Epidermal melanocyte (primary cell): ENCODE measurements around the gene CABCOCO1.

Experiments
- DNase-seq: peaks from one replicate; pipeline ENCODE4 v3.0.0; 2011; ENCODE audit warnings: low spot score; ENCODE audit not compliant: insufficient read length

Gene CABCOCO1

DNA sequence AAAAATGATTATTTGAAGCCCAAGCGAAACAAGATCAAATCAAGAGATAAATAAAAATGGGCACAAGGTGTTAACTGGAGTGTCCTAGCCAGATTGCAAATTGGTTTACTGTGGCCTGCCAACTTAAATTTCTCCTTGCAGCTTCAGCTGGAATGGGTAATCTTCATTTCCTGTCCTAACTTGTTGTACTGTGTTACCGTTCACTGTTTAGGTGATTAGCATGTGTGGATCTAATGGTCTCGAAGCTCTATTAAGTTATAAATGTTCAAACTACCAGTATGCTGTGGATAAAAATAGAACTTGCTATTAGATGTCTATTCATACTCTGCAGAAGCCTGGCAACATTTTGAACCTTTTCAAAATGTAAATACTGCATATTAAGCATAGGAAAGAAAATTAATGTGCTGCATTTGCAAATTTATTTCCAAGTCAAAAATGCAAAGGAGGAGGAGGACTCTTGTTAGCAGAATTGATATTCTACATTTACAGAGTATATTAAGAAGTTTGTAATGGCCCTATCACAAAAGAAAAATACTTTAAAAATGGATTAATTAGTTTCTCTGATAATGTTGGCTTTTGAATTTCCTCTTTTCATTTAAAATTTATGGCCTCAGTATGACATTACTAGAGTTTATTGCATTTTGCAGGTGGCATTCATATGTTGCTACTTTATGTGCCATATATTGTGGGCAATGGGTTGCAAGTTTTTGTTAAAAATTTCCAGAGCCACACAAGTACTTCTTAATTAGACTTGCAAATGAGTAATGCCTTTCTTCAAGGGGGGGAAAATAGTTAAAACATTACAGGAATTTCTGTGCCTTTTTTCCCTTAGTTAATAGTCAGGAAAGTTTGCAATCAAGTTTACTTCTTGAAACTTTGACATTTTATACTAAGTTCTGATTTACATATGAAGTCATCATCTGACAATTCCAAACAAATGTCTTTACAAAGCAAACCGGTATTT lies 92.1 kb downstream of the CABCOCO1 start:
- no peak for DNase-seq

DNA sequence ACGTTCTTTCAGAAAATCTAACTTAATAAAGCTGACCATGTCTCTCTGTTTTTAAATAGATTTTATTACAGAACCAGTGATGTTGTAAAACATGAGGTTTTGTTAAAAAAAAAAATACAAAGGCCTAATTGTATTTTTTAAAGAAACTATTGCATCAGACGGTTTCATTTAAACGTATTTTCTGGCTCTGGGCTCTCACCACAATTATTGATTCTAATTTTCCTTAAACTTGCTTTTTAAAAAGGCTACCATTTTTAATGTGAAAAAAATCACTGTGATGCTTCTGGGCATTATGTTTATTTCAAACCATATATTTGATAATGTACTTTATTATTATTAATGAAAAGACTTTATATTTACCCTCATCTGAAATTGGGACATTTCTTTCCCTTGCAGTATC lies 94.3 kb downstream of the CABCOCO1 start:
- DNase-seq: no peak

DNA sequence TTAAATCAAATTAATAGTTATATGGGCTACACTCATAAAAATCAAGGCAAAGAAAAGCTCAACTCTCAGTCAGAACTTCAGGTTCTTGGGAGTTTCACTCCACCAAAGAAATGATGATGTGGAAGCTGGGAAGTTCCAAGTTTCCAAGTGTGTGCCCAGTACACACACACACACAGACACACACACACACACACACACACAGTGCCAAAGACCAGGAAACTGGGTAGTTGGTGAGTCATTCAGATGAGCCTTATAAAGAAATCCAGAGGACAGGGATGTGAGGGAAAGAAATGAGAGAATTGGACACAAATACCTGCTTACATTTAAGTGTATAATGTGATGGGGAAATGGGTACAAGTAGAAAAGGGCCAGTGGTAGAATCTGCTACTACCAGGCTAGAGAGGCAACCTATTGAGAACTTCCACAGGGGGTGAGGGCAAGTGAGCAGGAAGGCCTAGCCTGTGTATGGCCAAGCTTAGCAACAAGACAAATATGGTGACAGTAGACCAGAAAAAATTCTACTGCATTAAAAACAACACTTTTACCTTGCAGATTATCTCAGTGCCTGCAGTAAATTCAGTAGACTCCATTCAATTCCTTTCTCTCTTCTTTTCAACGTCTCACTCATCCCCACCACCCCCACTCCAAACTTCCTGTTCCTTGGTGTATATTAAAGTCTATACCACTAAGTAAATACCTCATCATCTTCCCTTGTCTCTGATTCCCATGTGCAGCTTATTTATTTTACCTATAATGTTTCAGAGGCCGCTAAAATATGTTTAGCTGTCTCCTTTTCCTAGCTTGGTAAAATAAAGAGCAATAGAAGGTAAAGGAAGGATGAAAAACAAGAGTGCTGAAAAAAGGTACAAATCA lies 95.0 kb downstream of the CABCOCO1 start:
- no peak for DNase-seq

DNA sequence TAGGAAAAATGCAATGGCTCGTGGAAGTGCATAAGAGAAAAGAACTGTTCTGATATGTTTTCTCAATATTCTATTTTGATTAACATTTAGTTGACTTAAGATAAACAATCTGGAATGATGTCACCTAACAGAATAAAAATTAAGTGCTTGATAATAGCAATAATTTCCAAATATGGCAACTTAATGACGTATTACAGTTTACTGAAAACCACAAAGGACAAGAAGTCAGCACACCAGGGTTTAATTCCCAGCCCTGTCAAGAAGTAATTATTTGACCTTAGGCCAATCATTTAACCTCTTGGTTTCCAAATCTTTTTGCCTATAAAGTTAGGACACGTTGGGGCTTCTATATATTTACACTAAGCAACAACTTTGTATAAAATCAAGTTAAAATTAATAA lies 95.7 kb downstream of the CABCOCO1 start:
- DNase-seq: no peak

DNA sequence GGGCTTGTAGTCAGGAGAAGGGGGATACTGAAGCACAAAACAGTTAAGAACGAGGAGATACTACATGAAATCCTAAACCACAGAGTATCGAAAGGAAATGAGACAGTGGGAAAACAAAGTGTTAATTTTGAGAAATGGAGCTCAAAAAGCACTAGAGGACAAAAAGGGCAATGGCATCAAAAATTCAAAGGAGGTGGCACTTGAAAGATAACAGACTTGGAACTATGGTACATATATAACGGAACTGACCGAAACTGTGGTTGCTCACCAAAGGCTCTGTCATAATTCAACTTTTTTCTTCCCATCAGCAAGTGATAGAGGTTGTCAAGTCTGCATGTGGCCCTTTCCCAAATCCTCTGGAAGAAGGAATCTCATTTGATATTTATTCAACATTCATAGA lies 97.0 kb downstream of the CABCOCO1 start:
- DNase-seq: no peak

DNA sequence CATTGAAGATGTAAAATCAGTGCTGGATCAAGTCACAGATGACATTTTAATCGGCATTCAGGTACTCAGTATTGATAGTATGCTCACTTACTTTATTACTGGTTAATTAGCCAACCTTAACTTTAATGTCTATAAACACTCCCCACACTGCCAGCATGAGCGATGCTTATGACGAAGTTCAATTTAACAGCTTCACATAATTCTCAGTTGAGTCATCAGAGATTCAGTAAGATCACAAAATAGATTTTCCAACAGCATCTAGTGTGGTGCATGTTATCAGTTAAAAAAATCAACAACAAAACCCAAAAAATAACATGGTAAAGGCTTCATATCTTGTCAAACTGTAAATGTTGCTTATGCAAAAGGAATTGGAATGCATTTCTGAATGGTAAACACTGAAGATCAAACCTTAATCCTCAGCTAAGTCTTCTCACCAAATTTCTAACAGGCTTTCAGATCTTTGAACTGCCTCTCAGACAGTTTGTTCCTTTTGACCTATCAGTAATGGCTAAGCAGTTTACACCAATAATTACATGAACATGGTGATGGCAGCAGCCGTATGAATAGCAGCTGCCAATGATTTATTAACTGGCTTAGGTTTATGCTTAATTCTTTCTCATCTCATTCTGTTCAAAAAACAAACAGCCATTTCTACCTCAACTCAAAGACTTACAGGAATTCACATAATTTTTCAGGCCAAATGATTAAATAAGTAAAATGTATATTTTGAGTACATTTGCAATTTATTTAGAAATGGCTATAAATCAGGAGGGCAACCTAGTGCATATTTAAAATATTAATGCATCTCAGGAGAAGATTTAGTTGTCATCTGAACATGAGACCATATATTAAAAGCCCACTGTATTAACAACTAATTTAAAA lies 98.5 kb downstream of the CABCOCO1 start:
- DNase-seq: no peak

DNA sequence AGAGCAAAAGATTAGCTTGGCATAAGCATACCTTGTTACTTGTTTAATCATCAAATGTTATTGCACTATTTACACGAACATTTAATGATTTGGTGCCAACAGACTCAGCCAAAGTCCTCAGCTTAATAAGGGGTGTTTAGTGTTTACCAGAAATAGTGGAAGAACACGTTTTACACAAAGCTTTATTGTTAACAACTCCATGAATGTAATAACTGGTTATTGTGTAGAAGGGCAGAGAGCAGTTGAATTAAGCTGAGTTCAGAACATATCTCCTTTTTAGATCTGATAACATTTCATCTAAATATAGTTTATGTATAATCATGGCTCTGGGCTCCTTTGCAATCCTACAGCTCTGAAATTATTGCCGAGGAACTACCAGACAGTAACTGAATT lies 99.1 kb downstream of the CABCOCO1 start:
- peak; percentile 37 for DNase-seq

DNA sequence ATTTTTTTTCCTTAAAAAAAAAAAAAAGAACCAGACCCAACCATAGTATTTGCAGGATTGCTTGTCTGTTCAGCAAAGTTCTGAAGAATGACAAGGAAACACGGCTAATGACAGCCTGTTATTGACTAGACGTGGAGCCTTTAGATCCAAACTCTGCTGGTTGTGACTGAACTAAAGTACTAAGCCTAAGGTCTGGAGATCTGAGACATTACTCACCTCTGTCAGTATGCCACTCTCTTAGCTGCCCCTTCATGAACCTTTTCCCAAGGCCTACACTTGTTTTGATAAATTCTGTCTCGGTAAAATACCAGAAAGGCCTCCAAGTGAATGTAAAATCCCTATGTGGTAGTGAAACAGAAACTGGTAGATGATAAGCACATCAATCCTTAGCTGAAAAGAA lies 101.0 kb downstream of the CABCOCO1 start:
- DNase-seq: no peak

DNA sequence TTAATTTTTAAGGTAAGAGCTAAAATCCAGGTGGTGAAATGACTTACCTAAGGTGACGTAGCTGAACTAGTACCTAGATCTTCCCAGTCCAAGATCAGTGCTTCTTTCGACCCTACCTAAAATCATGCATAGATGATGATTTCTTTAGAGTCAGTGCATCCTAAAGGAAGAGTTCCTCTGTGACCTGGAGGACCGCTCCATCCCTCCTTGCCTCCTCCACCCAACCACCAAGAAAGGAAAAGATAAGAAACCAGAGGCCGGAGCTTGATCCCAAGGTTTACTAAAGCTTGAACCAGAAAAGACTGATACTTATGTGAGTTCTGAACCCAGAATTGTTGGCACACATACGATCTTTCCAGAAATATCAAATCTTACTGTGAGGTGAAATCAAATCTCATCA lies 101.8 kb downstream of the CABCOCO1 start:
- DNase-seq: no peak

DNA sequence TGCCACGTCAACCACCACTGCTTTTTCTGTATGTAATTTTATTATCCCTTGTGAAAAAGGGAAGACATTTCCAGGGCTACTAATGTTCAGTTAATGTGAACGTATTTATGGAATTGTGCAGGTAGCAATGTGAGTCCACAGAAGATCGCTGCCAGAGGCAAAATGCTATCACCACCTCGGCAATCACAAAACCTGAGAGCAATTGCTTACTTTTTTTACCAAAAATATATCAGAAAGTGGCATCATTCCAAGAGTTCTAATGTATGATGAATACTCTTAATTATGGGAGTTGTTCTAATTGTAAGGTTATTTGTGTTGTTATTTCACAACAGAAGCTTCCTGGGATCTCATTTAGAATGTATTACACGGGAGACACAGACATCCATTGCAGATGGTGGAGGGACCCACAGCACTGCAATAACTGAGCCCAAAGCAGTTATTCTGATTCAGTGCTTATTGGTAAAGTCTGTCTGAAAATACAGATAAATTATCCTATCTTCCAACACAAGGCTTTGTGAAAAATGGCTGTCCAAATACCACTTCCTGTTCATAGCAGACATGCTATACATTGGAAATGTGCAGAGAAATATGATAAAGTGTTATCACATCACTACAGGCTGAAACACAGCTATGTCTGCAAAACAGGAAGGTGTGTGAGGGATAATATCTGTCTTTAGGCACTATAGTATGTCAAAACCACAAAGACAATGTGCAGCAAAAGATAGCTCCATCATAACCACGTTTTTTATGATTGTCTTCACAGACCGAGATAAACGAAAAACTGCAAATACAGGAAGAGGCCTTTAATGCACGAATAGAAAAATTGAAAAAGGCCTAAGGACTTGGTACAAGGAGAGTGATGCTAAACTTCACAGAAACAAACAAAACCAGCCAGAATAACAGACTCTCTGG lies 102.7 kb downstream of the CABCOCO1 start:
- no peak for DNase-seq

DNA sequence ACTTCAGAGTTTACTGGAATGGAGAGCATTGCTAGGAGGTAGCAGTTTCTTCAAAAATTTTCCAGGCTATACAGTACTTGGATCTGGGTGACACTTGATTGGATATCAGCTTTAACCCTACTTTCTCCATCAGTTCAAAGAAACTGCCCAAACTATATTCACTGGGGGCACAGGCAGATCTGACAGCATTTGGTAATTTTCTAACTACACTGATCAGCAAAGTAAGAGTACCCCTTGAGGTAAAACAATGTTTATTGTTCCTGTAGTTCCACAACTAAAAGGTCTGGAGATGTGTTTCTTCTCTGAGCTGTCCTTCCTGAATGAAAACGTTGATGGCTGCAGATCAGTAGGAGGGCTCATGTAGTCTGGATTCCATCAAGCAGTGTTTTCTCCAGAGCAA lies 104.2 kb downstream of the CABCOCO1 start:
- DNase-seq: no peak

DNA sequence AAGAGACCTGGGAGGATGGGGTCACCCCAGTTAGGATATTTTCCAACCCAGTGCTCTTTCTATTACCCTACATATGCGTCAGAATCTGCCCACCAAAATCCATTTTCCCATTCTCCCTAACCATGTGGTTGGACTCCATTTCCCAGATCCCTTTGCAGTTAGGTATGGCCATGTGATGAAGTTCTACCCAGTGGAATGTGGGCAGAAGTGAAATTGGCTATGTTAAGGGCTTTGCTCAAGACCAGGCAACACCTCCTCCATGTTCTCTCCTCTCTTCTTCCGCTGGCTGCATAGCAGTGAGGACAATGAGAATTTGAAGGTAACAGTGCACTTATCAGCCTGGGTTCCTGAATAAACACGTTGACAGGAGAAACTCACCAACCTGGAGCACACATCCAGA lies 111.3 kb downstream of the CABCOCO1 start:
- no peak for DNase-seq

DNA sequence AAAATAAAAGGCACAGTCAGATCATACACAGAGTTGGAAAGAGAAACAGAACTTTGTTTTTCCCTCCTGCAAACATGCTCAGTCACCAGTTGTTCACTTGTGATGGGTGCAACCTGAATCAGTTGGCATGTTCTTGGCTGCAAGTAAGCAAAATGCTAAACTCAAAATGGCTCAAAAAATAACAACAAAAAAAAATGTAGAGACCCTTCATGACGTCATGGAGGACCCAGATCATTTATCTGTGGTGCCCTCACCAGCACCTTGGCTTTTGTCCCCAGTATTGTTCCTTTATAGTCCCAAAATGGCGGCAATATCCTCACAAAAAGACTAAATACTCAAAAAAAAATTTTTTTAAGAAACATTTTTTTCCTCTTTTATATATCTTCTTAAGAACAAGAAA lies 112.4 kb downstream of the CABCOCO1 start:
- DNase-seq: no peak

DNA sequence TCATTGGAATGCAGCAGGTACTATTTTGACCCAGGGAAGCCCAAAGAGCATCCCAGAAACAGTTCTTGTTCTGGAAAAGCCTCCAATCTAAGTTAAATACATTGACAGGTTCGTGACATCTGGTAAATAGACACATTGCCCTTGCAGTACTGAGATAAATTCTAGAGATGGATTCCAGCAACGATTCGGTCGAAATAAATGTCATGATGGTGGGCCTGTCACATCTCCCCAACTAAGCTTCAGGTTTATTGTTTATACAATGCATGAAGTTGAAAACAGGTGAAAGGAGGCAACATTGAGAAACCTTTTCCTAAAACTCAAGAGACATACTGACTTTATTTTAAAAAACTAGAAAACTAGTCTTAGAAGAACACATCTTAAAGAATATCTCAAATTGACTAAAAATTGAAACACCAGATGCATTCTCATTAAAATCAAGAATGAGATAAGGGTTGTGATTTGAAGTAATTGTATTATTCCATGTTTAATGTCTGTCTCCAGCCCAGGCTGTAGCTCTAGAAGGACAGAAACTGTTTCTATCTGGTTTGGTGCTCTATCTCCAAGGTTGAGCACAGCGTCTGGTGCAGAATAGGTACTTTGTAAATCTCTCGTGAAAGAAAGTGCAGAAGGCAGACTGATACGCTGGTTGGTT lies 114.0 kb downstream of the CABCOCO1 start:
- no peak for DNase-seq

DNA sequence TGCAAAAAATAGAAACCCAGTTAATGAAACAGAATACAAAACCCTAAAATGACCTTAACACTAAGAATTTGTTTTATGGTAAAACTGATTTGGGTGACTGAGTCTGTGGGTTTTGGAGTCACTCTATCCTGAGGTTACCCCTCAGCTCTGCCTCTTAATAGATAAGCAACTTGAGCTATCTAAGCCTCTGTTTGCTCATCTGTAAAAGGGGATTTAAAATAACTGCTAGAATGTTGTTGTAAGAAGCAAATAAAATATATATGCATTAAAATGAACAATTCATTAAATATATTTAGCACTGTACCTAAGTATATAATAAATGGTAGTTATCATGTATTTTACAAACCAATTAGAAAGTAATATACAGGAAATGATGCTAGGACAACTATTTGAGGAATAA lies 115.4 kb downstream of the CABCOCO1 start:
- DNase-seq: no peak

DNA sequence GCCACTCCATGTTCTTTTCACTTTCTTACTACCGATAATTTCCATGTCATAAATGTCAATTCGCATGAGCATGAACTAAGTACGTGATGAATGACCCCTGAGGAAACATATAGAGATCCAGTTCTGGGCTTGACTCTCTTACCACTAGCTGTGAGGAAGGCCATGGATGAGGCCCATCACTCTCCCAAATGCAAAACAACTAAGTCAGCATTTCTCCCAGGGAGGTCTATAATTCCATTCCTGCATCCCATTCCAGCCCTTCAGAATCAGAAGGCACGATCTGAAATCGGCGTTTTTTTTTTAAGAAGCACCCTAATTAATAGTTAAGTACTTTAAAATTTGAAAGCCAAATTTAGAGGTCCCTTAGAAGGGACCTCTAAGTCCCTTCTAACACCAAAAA lies 116.5 kb downstream of the CABCOCO1 start:
- DNase-seq: no peak

DNA sequence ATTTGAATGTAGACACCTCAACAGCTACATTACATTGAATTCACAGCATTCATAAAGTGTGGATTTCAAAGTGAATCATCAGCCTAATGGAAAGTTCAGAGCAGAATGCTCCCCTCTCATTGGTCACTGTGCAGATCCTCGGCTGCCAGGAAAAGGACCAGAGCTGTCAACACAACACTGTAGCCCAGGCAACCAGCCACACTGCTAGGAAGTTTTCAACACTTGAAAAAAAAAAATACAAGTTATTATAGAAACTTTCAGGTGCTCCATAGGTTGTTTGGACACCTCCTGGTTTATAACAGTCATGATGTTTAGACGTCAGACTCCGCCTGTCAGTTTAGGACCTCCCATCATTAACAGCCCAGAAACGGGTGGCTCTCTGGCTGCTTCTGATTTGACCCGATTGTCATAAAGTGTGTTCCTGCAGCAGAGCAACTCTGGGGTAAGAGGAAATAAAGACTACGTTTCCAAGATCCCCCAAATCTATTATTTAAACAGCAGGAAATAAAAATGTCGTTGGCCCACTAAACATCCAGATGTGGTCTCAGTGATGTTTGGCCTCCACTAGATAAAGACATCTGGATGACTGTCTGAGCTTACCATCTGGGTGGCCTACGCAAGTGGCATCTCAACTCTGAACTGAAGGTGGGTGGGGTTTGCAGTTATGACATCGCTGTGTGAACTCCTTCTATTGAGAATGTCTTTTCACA lies 117.4 kb downstream of the CABCOCO1 start:
- no peak for DNase-seq

DNA sequence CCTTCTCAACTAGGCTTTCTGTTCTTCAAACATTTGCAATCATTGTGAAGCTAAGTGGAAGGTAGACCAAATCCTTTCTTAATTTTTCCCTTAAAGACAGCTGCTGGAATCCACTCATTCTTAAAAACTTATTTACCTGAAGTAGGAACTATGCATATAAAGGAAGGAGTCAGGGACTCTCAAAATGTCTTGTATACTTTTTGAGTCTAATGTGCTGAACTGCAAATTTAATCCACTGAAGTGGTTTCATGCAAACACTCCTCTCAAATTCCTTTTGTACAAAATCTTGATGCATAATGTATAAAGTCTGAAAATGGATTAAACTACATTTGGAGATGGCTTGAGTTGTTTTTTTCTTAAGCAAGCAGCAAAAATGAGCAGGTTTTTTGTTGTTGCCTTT lies 118.0 kb downstream of the CABCOCO1 start:
- no peak for DNase-seq

DNA sequence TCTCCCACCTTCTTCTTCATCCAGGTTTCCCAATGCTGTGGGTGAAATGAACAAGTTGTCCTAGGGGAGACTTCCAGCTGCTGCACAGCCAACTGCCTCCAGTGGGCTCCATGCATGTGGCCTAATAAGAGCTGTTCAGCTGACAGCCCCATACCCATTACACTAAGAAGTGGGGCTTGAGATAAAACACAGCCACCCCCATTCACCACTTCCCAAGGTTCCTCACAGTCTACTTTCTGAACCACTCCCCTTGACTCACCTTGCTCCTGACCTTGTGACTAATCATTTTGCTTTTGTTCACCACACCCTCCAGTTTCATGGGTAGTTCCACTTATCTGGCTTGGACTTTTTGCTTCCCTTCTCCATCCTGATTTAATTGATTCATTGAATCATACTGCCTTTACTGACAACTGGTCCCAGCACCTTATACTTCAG lies 119.3 kb downstream of the CABCOCO1 start:
- no peak for DNase-seq
